IMR-90 (cell line): ENCODE measurements around the gene STAC.

Experiments used
- CEBPB ChIP-seq: IDR thresholded peaks from 2 replicates; pipeline ENCODE4 v1.6.1; 2012; ENCODE audit warnings: low read depth, low read length, improper control_type of control experiment
- CTCF ChIP-seq: conservative IDR thresholded peaks from 2 replicates; pipeline ENCODE4 v1.5.1; 2012; ENCODE audit warnings: mild to moderate bottlenecking, low read depth, low read length, improper control_type of control experiment
- MXI1 ChIP-seq: IDR thresholded peaks from 2 replicates; pipeline ENCODE4 v1.6.1; 2012; ENCODE audit warnings: low read depth, mild to moderate bottlenecking, low read length, moderate library complexity, borderline replicate concordance
- POLR2A ChIP-seq: IDR thresholded peaks from 2 replicates; pipeline ENCODE4 v1.6.1; 2012; ENCODE audit warnings: mild to moderate bottlenecking, low read depth, low read length
- TF ChIP-seq, protein P1 (sequence below): fragments of 150-350 bp; IDR thresholded peaks from 2 replicates; pipeline ENCODE4 v1.6.1; 2016; ENCODE audit warnings: low read depth, mild to moderate bottlenecking, low read length, moderate library complexity, borderline replicate concordance

DNA sequence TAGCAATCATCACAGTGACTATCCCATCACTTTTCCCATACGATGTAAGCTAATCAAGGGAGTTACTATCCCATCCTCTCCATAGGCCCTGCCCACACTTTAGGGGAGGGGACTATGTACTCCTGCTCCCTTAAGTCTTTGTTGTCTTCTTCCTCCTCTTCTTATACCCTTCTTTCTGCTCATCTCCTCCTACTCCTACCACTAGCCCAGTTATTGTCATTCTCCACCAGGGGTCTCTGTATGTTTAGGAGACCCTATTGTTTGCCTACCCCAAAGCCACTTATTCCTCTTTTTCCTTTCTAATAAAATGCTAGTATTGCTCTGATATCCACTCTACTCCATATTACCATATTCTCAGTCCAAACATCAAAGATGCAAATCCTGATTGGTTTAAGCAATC is 27.8 kb downstream of the STAC start:
- no peak for TF ChIP-seq POLR2A
- TF ChIP-seq, protein P1, sequence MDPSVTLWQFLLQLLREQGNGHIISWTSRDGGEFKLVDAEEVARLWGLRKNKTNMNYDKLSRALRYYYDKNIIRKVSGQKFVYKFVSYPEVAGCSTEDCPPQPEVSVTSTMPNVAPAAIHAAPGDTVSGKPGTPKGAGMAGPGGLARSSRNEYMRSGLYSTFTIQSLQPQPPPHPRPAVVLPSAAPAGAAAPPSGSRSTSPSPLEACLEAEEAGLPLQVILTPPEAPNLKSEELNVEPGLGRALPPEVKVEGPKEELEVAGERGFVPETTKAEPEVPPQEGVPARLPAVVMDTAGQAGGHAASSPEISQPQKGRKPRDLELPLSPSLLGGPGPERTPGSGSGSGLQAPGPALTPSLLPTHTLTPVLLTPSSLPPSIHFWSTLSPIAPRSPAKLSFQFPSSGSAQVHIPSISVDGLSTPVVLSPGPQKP = no peak
- no peak for TF ChIP-seq CTCF
- TF ChIP-seq CEBPB = no peak
- TF ChIP-seq MXI1 = no peak
